GM12878 (cell line): Measurements from ENCODE around the gene GABBR1. TPM values are rescaled to one million over a fixed set of nuclear protein-coding genes. Genes with fewer than 3 reads are reported as not detected.

ENCODE experiments used
- BRCA1 ChIP-seq: IDR thresholded peaks from 2 replicates; pipeline ENCODE4 v1.6.1; 2011; ENCODE audit warnings: low read depth, low read length, improper control_type of control experiment
- CREM ChIP-seq: IDR thresholded peaks from 2 replicates; pipeline ENCODE4 v1.6.1; 2014; ENCODE audit warnings: antibody characterized with exemption, low read depth
- EED ChIP-seq: sonication (generic); IDR thresholded peaks from 2 replicates; pipeline ENCODE4 v1.6.1; 2016; ENCODE audit warnings: antibody characterized with exemption, low read depth
- IKZF1 ChIP-seq: fragments of 450-650 bp; conservative IDR thresholded peaks from 2 replicates; pipeline ENCODE4 v1.6.1; 2017; ENCODE audit warnings: antibody characterized with exemption, mild to moderate bottlenecking
- POLR2A ChIP-seq: IDR thresholded peaks from 2 replicates; pipeline ENCODE4 v1.6.1; 2011; ENCODE audit warnings: low read depth, mild to moderate bottlenecking, low read length
- RBBP5 ChIP-seq: fragments of 200-600 bp; sonication (generic); conservative IDR thresholded peaks from 2 replicates; pipeline ENCODE4 v1.6.1; 2016
- RELA ChIP-seq: fragments of 450-650 bp; IDR thresholded peaks from 2 replicates; pipeline ENCODE4 v1.8.0; 2014; ENCODE audit warnings: borderline replicate concordance; ENCODE audit not compliant: partially characterized antibody
- REST ChIP-seq: IDR thresholded peaks from 2 replicates; pipeline ENCODE4 v1.6.1; 2012; ENCODE audit warnings: mild to moderate bottlenecking, low read depth, low read length
- SMARCA5 ChIP-seq: fragments of 450-650 bp; IDR thresholded peaks from 2 replicates; pipeline ENCODE4 v1.6.1; 2017; ENCODE audit warnings: mild to moderate bottlenecking
- polyA plus RNA-seq, 11 experiments: library from polyadenylated mRNA; depleted of rRNA in 4 of 11; unstranded in 6 of 11; stranded (reverse) in 5 of 11; fragments of >200 nt; fragmentation: Nextera tagmentation in 4 of 11; fragmentation: Illumina TruSeq in 1 of 11; extraction: Ambion mirVana in 4 of 11; extraction: Trizol in 1 of 11; gene quantifications; 1 replicate in 1 of 11; 2 replicates in 10 of 11; pipeline versions ENCODE4 v1.2.1 to v1.2.3, GENCODE V29; 2011 to 2016; ENCODE audit warnings: inconsistent platforms in 2 of 11, missing spikeins in 2 of 11, low read depth in 1 of 11
- total RNA-seq, 4 experiments: library from RNA; depleted of rRNA in 3 of 4; stranded (reverse); fragments of >200 nt in 3 of 4; fragmentation: Illumina TruSeq in 1 of 4; extraction: Trizol in 1 of 4; gene quantifications; 2 replicates each; pipeline versions ENCODE4 v1.2.1 to v1.2.3, GENCODE V29; 2013 to 2021
- TF ChIP-seq, protein P1 (sequence below): fragments of 450-650 bp; IDR thresholded peaks from 2 replicates; pipeline ENCODE4 v1.6.1; 2017; ENCODE audit warnings: mild to moderate bottlenecking
- TF ChIP-seq, protein P2 (sequence below): IDR thresholded peaks from 2 replicates; pipeline ENCODE4 v1.6.1; 2011; ENCODE audit warnings: low read depth, low read length, improper control_type of control experiment, borderline replicate concordance
- TF ChIP-seq, protein P3 (sequence below): IDR thresholded peaks from 2 replicates; pipeline ENCODE4 v1.6.1; 2012; ENCODE audit warnings: low read depth, low read length, improper control_type of control experiment
- TF ChIP-seq, protein P4 (sequence below): fragments of 450-650 bp; IDR thresholded peaks from 2 replicates; pipeline ENCODE4 v1.6.1; 2014; ENCODE audit warnings: mild to moderate bottlenecking

The GABBR1 gene
- total and polyA plus RNA-seq, 10 of the 15 experiments (the other 5 are each of a cell fraction or from before 2014, with no cell fraction given): 0.11 to 5.2 (median 1.0) TPM

GRCh38 chr6:29559524-29560287 lies 73.3 kb downstream of the GABBR1 start, which contains the start of gene UBD (continued):
- no peak for TF ChIP-seq SMARCA5
- TF ChIP-seq, protein P1, sequence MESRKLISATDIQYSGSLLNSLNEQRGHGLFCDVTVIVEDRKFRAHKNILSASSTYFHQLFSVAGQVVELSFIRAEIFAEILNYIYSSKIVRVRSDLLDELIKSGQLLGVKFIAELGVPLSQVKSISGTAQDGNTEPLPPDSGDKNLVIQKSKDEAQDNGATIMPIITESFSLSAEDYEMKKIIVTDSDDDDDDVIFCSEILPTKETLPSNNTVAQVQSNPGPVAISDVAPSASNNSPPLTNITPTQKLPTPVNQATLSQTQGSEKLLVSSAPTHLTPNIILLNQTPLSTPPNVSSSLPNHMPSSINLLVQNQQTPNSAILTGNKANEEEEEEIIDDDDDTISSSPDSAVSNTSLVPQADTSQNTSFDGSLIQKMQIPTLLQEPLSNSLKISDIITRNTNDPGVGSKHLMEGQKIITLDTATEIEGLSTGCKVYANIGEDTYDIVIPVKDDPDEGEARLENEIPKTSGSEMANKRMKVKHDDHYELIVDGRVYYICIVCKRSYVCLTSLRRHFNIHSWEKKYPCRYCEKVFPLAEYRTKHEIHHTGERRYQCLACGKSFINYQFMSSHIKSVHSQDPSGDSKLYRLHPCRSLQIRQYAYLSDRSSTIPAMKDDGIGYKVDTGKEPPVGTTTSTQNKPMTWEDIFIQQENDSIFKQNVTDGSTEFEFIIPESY: no peak
- peak; percentile 45 for TF ChIP-seq RELA
- TF ChIP-seq, protein P2, sequence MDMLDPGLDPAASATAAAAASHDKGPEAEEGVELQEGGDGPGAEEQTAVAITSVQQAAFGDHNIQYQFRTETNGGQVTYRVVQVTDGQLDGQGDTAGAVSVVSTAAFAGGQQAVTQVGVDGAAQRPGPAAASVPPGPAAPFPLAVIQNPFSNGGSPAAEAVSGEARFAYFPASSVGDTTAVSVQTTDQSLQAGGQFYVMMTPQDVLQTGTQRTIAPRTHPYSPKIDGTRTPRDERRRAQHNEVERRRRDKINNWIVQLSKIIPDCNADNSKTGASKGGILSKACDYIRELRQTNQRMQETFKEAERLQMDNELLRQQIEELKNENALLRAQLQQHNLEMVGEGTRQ: no peak
- no peak for TF ChIP-seq BRCA1
- peak; percentile 66 for TF ChIP-seq IKZF1
- TF ChIP-seq POLR2A: 0 out of 2 replicates have a peak, but pooled peaks have one; percentile 23
- no peak for TF ChIP-seq RBBP5
- TF ChIP-seq EED: 0 out of 2 replicates have a peak, but pooled peaks have one; percentile 40
- TF ChIP-seq REST: no peak
- TF ChIP-seq CREM: no peak
- TF ChIP-seq, protein P3, sequence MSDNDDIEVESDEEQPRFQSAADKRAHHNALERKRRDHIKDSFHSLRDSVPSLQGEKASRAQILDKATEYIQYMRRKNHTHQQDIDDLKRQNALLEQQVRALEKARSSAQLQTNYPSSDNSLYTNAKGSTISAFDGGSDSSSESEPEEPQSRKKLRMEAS: no peak
- TF ChIP-seq, protein P4, sequence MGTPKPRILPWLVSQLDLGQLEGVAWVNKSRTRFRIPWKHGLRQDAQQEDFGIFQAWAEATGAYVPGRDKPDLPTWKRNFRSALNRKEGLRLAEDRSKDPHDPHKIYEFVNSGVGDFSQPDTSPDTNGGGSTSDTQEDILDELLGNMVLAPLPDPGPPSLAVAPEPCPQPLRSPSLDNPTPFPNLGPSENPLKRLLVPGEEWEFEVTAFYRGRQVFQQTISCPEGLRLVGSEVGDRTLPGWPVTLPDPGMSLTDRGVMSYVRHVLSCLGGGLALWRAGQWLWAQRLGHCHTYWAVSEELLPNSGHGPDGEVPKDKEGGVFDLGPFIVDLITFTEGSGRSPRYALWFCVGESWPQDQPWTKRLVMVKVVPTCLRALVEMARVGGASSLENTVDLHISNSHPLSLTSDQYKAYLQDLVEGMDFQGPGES: 0 out of 2 replicates have a peak, but pooled peaks have one; percentile 9
